Esophagus squamous epithelium (tissue), 4 donors: ENCODE results near the gene RPF1.

ENCODE experiments used
- CTCF ChIP-seq, 6 experiments: fragments of 450-650 bp in 4 of 6; fragments of 200-600 bp in 2 of 6; sonication (generic) in 2 of 6; IDR thresholded peaks; one replicate each; pipeline ENCODE4 v1.5.1; 2016 to 2019; ENCODE audit warnings: antibody characterized with exemption in 6 of 6, mild to moderate bottlenecking in 4 of 6, moderate library complexity in 4 of 6
- POLR2A ChIP-seq, 4 donors: fragments of 450-650 bp; IDR thresholded peaks; one replicate each; pipeline ENCODE4 v1.6.1; 2017; ENCODE audit warnings: antibody characterized with exemption in 4 of 4, mild to moderate bottlenecking in 4 of 4, moderate library complexity in 3 of 4

GRCh38 chr1:84505493-84506001 lies 26.5 kb downstream of the RPF1 start:
- TF ChIP-seq CTCF (IDR thresholded peaks at IDR 0.05) (no peak), POLR2A (IDR thresholded peaks at IDR 0.05) (no peak)
